Heart right ventricle (tissue), 16 donors: ENCODE results near the gene POLN. TPM values are rescaled to one million over a fixed set of nuclear protein-coding genes. Genes with fewer than 3 reads are reported as not detected.

Source experiments
- ATAC-seq, 8 donors: fragments of 200-7000 bp; cut with Tn5 transposase; one replicate each; pipeline ENCODE4 v1.9.1; 2020; ENCODE audit warnings: mild to moderate bottlenecking in 8 of 8, moderate library complexity in 8 of 8, moderate number of reproducible peaks in 1 of 8
- DNase-seq, 2 donors: peaks; one replicate each; pipeline ENCODE4 v3.0.0-alpha.2; 2020
- H3K27ac ChIP-seq, 10 donors: fragments of 200-600 bp; sonication (generic) in 2 of 10; one replicate each; pipeline versions ENCODE4 v1.5.0 to v1.8.0; 2020 to 2022; ENCODE audit warnings: mild to moderate bottlenecking in 3 of 10
- H3K27me3 ChIP-seq, 7 donors: fragments of 200-600 bp; one replicate each; pipeline ENCODE4 v1.8.0; 2021 to 2022; ENCODE audit warnings: mild to moderate bottlenecking in 2 of 7
- H3K36me3 ChIP-seq, 9 donors: fragments of 200-600 bp; sonication (generic) in 1 of 9; one replicate each; pipeline versions ENCODE4 v1.5.0 to v1.8.0; 2020 to 2022; ENCODE audit warnings: mild to moderate bottlenecking in 2 of 9
- H3K4me1 ChIP-seq, 9 donors: fragments of 200-600 bp; sonication (generic) in 1 of 9; one replicate each; pipeline versions ENCODE4 v1.5.0 to v1.8.0; 2020 to 2022; ENCODE audit warnings: mild to moderate bottlenecking in 4 of 9
- H3K4me3 ChIP-seq, 10 donors: fragments of 200-600 bp; sonication (generic) in 2 of 10; one replicate each; pipeline versions ENCODE4 v1.5.0 to v1.8.0; 2020 to 2022; ENCODE audit warnings: mild to moderate bottlenecking in 7 of 10, moderate library complexity in 2 of 10
- H3K9me3 ChIP-seq, 11 donors: fragments of 200-600 bp in 10 of 11; sonication (generic) in 2 of 11; one replicate each; pipeline versions ENCODE4 v1.5.0 to v1.8.0; 2013 to 2022; ENCODE audit warnings: mild to moderate bottlenecking in 2 of 11, control low read depth in 1 of 11, moderate library complexity in 1 of 11
- WGBS, 2 donors: extraction: QIAGEN DNeasy Blood & Tissue Kit; methylation state at CpG; one replicate each; pipeline ENCODE4 v1.1.7; 2013; ENCODE audit warnings: inconsistent platforms in 1 of 2; 5-methylcytosine and 5-hydroxymethylcytosine counted together
- intact Hi-C, 10 donors: fragments of 100-400 bp; cut with DNase I; formaldehyde crosslinking; loops; one replicate each; pipeline versions ENCODE4 v1.11.1 to v1.14.2; 2022
- polyA plus RNA-seq, 2 donors: library from polyadenylated mRNA; stranded (reverse); fragments of 200-250 nt; gene quantifications; one replicate each; pipeline ENCODE4 v1.2.3, GENCODE V29; 2013
- total RNA-seq, 10 donors: library from RNA; stranded (reverse); fragmentation: NEBNext Ultra II Directional in 3 of 10; extraction: Animal tissue kit (Norgen Biotek cat#: 25700) in 3 of 10; gene quantifications; one replicate each; pipeline versions ENCODE4 v1.2.1 to v1.2.4, GENCODE V29; 2021 to 2023
- TF ChIP-seq, protein P1 (sequence below), 9 donors: fragments of 200-600 bp; sonication (generic) in 2 of 9; IDR thresholded peaks; one replicate each; pipeline versions ENCODE4 v1.5.0 to v1.8.0; 2021 to 2022; ENCODE audit warnings: antibody characterized with exemption in 9 of 9, mild to moderate bottlenecking in 5 of 9, moderate library complexity in 1 of 9
- donor health status: Arrhythmogenic right ventricular cardiomyopathy.
- donor health status: ischemic (EF 13 %, LVEDD 7.1; RV severe dilation, severe dysfunction).
- donor health status: healthy with polysubstance abuse.
- donor health status: DM: no; HTN: yes; CAD: no.
- donor health status: DM: no; HTN: no; CAD: no.
- donor health status: ischemic (EF 25% LVEDD 6.9; RV normal size, moderate dysfunction).
- donor health status: ischemic (EF 25% LVEDD 5.7; RV mildly dilated, moderate dysfunction).
- donor health status: healthy.
- donor health status: DM: yes; HTN: yes; CAD: no.
- donor health status: Ischemic cardiomyopathy.
- donor health status: ischemic (EF 35%, LVEDD 5.7; RV mildly dilated, moderate dysfunction).
- donor health status: nonischemic (EF 11% LVEDD 7.7; RV severe dilation, severe dysfunction).
- donor health status: DM: yes; HTN: yes; CAD: no.
- donor health status: PGD.
- donor health status: ischemic (EF 29% LVEDD 5.4; RV normal size, mild dysfunction).
- donor health status: nonischemic (EF 23%, LVEDD 6.1; RV moderate dilation, normal function).

POLN gene
- total and polyA plus RNA-seq, 12 donors, result 0.97 to 3.1 (median 2.1) TPM

DNA sequence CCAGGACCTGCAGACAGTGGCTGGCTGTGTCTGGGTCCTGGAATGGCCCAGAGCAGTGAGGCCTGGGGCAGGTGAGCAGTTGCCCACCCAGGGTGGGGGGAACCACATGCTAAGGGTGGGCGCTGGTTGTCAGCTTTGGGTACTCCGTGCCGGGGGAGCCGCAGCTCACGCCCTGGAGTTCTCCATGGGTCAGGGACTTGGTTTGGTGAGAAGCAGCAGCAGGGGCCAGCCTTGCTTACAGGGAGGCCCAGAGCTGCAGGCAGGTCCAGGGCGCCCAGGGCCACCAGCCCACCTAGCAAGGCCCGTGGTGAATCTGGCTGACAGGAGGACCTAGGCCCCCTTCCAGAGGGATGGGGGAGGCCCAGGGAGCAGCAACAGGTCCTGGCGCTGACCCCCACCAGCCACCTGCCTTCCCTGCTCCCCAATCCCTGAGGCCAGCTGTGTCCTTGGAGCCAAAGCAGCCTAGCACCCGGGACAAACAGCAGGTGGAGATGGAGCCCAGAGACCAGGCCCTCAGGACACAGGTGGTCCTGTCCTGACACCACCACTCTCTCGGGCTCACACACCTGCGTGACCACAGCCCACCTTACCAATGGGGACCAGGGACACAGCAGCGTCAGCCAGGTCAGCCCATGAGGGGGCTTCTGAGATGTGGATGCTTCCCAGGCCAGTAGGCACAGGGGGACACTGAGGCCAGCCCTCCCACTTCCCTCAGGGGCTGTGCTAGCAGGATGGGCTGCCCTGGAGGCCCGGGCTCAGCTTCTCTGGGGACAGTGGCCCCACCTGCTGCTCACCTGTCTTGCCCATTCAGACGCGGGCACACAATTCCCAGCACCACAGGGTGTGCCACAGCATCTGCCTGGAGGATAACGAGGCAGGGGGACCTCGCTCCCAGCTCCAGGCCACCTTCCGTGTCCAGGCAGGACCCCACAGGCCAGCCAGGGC, 16.4 kb upstream of the POLN start:
- Histone ChIP-seq H3K4me3 (peak overlapping the region in 3 of 10 donors; percentile 96 to 99 (median 98)), H3K27me3 (no peaks in the 10 kb centered on the region), H3K9me3 (no peaks in the 10 kb centered on the region), H3K27ac (peak overlapping the region in 9 of 10 donors; percentile 34 to 94 (median 91)), H3K4me1 (peaks cover 58 to 86% (median 74%) of the 10 kb centered on the region in 9 donors), H3K36me3 (peaks cover 0 to 51% (median 6%) of the 10 kb centered on the region in 9 donors)
- DNase-seq, result peak in 1 of 2 donors; percentile 4
- no peak for ATAC-seq
- intact Hi-C loops, result loop anchor here in 2 of 10 donors (5.0 kb wide), 2 partner anchors 159 to 209 kb away; partner anchors contain the start of genes CFAP99 (in 1 of the 2), RNF4 (in 1 of the 2) and ZFYVE28 (in 1 of the 2)
- TF ChIP-seq, protein P1, sequence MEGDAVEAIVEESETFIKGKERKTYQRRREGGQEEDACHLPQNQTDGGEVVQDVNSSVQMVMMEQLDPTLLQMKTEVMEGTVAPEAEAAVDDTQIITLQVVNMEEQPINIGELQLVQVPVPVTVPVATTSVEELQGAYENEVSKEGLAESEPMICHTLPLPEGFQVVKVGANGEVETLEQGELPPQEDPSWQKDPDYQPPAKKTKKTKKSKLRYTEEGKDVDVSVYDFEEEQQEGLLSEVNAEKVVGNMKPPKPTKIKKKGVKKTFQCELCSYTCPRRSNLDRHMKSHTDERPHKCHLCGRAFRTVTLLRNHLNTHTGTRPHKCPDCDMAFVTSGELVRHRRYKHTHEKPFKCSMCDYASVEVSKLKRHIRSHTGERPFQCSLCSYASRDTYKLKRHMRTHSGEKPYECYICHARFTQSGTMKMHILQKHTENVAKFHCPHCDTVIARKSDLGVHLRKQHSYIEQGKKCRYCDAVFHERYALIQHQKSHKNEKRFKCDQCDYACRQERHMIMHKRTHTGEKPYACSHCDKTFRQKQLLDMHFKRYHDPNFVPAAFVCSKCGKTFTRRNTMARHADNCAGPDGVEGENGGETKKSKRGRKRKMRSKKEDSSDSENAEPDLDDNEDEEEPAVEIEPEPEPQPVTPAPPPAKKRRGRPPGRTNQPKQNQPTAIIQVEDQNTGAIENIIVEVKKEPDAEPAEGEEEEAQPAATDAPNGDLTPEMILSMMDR (IDR thresholded peaks at IDR 0.05), result no peak
- WGBS, 2 donors, result 88 to 90% methylated on average over 18 of the region's 18 CpGs

DNA sequence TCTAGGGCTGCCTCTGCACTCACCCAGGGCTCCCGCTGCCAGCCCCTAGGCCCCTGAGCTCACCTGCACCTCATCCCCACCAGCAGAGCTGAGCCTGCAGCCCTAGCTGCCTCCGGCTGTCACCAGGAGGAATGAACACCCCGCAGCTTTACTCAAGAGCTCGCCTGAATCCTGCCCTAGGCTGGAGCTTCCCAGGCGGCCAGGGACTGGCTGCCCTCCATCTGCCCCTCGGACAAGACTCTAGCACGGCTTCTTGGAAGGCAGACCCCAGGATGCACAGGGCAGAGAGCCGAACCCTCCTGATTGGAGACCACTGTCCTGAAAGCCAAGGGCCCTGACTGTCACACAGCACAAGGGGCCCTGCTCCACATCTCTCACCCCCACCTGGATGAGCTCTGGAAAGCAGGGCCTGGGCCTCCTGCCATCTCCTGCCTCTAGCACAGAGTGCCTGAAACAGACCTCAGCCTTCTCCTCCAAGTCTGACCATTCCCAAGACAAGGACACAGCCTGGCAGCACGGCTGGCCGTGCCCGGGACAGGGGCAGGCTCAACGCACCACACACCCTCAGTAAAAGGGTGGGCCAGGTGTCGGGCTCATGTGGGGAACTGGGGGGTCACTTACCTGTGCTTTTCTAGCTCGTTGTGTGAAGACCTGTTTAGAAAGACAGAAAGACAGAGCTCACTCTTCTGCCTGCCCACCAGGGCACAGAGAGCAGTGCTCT, 15.6 kb upstream of the POLN start:
- no peaks in the 10 kb centered on the region for H3K9me3 ChIP-seq
- H3K4me3 ChIP-seq, result peak overlapping the region in 3 of 10 donors; percentile 1 to 30 (median 8)
- no peaks in the 10 kb centered on the region for H3K27me3 ChIP-seq
- peaks cover 0 to 60% (median 12%) of the 10 kb centered on the region in 9 donors for H3K36me3 ChIP-seq
- WGBS, 2 donors, result 69 to 81% methylated on average over 14 of the region's 14 CpGs
- TF ChIP-seq, protein P1 (IDR thresholded peaks at IDR 0.05), result no peak
- H3K27ac ChIP-seq, result peak overlapping the region; percentile 72 to 94 (median 91)
- H3K4me1 ChIP-seq, result peaks cover 59 to 83% (median 76%) of the 10 kb centered on the region in 9 donors
- DNase-seq, result peak in 1 of 2 donors; percentile 6
- ATAC-seq, result no peak
- intact Hi-C loops, result loop anchor here in 2 of 10 donors (2.0 to 5.0 kb wide), 3 partner anchors 15 to 210 kb away; partner anchors contain the start of genes CFAP99 (in 1 of the 2), HAUS3 (in 1 of the 2), POLN (in 1 of the 2) and RNF4 (in 1 of the 2)

DNA sequence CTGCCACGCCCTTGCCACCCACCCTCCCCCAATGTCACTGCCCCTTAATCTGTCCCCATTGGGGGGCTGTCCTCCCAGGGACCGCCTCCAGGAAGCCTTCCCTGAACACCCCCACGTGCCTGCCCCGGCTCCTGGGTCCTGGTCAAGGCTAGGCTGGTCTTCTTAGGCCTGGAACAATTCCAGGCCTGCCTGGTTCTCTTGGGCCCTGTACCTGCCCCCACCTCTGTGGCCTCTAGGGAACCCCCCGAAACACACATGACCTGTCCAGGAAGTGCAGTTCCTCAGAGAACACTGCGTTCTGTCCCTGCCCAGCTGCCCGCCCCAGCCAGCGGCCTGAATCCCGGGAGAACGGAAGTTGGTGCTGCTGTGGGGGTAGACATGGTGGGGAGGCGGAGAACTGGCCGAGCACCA, 14.9 kb upstream of the POLN start:
- TF ChIP-seq, protein P1 (IDR thresholded peaks at IDR 0.05), result no peak
- 40 to 55% methylated on average over 12 of the region's 12 CpGs for WGBS, 2 donors
- Histone ChIP-seq H3K4me3 (peak overlapping the region in 3 of 10 donors; percentile 3 to 30 (median 14)), H3K4me1 (peaks cover 59 to 83% (median 76%) of the 10 kb centered on the region in 9 donors), H3K9me3 (no peaks in the 10 kb centered on the region), H3K27me3 (no peaks in the 10 kb centered on the region), H3K36me3 (peaks cover 0 to 67% (median 12%) of the 10 kb centered on the region in 9 donors), H3K27ac (peak overlapping the region; percentile 72 to 94 (median 91))
- peak in 7 of 8 donors; percentile 23 to 83 (median 54) for ATAC-seq
- peak; percentile 25 to 71 for DNase-seq
- intact Hi-C loops, result loop anchor here in 2 of 10 donors (2.0 to 5.0 kb wide), 3 partner anchors 14 to 211 kb away; partner anchors contain the start of genes CFAP99 (in 1 of the 2), HAUS3 (in 1 of the 2), POLN (in 1 of the 2) and RNF4 (in 1 of the 2)
